Vagina (tissue), 2 donors: ENCODE results near the gene BRPF1. TPM values are rescaled to one million over a fixed set of nuclear protein-coding genes. Genes with fewer than 3 reads are reported as not detected.

Source experiments
- DNase-seq, 2 donors: peaks; one replicate each; pipeline ENCODE4 v3.0.0-alpha.2; 2017; ENCODE audit errors: extremely low spot score in 2 of 2
- H3K27ac ChIP-seq: fragments of 200-600 bp; sonication (generic); one replicate; pipeline ENCODE4 v1.5.1; 2019
- H3K27me3 ChIP-seq: fragments of 200-600 bp; sonication (generic); one replicate; pipeline ENCODE4 v1.5.1; 2019
- H3K36me3 ChIP-seq, 2 donors: fragments of 200-600 bp; sonication (generic); one replicate each; pipeline ENCODE4 v1.5.1; 2017 to 2019
- H3K4me1 ChIP-seq: fragments of 200-600 bp; sonication (generic); one replicate; pipeline ENCODE4 v1.5.1; 2019
- H3K4me3 ChIP-seq, 2 donors: fragments of 200-600 bp; sonication (generic); 1 replicate in 1 of 2; 2 replicates in 1 of 2; pipeline ENCODE4 v1.5.1; 2016 to 2019
- H3K9me3 ChIP-seq: fragments of 200-600 bp; sonication (generic); one replicate; pipeline ENCODE4 v1.5.1; 2019
- CTCF ChIP-seq, 3 experiments: fragments of 450-650 bp in 2 of 3; fragments of 200-600 bp in 1 of 3; sonication (generic) in 1 of 3; IDR thresholded peaks; one replicate each; pipeline ENCODE4 v1.5.1; 2017 to 2019; ENCODE audit warnings: antibody characterized with exemption in 3 of 3, mild to moderate bottlenecking in 2 of 3, moderate library complexity in 2 of 3
- POLR2A ChIP-seq, 2 donors: fragments of 450-650 bp; IDR thresholded peaks; one replicate each; pipeline ENCODE4 v1.6.1; 2017; ENCODE audit warnings: antibody characterized with exemption in 2 of 2, mild to moderate bottlenecking in 2 of 2, moderate library complexity in 2 of 2
- POLR2AphosphoS5 ChIP-seq, 2 donors: sonication (generic); formaldehyde crosslinking; IDR thresholded peaks; one replicate each; pipeline ENCODE4 v1.9.0; 2017; ENCODE audit warnings: antibody characterized with exemption in 2 of 2, mild to moderate bottlenecking in 2 of 2, low read depth in 1 of 2; ENCODE audit not compliant: insufficient read depth in 1 of 2
- intact Hi-C: fragments of 100-400 bp; cut with DNase I; formaldehyde crosslinking; loops from one replicate; pipeline ENCODE4 v1.15.1; 2023
- total RNA-seq: library from RNA; depleted of rRNA; stranded (reverse); fragments of >200 nt; gene quantifications from one replicate; pipeline ENCODE4 v1.2.3, GENCODE V29; 2016

BRPF1 gene
- total RNA-seq, 1 donor from 2014 or later = 16.9 TPM

GRCh38 chr3:9760779-9761505, 29.4 kb downstream of the BRPF1 start:
- Histone ChIP-seq H3K9me3 (no peaks in the 10 kb centered on the region), H3K27me3 (no peaks in the 10 kb centered on the region), H3K36me3 (peaks cover 0 to 32% of the 10 kb centered on the region in 2 donors), H3K27ac (no peak overlapping the region), H3K4me1 (no peaks in the 10 kb centered on the region), H3K4me3 (no peak overlapping the region)
- DNase-seq = no peak
- TF ChIP-seq POLR2AphosphoS5 (IDR thresholded peaks at IDR 0.05; ENCODE audit: insufficient read depth in 1 of 2, low read depth in 1 of 2) (no peak), CTCF (IDR thresholded peaks at IDR 0.05) (no peak), POLR2A (IDR thresholded peaks at IDR 0.05) (no peak)
- intact Hi-C loops = no loop called here

- TF ChIP-seq POLR2AphosphoS5 (IDR thresholded peaks at IDR 0.05; ENCODE audit: insufficient read depth in 1 of 2, low read depth in 1 of 2) (no peak), CTCF (IDR thresholded peaks at IDR 0.05) (no peak), POLR2A (IDR thresholded peaks at IDR 0.05) (no peak)
- H3K4me3 ChIP-seq = no peak overlapping the region
- no peak overlapping the region for H3K27ac ChIP-seq
- H3K36me3 ChIP-seq = peaks cover 0 to 23% of the 10 kb centered on the region in 2 donors
- intact Hi-C loops = no loop called here
- no peaks in the 10 kb centered on the region for H3K9me3 ChIP-seq
- no peaks in the 10 kb centered on the region for H3K4me1 ChIP-seq
- DNase-seq = no peak
- H3K27me3 ChIP-seq = no peaks in the 10 kb centered on the region
These were observed 30.4 kb downstream of the BRPF1 start for GRCh38 chr3:9761919-9762318.

- Histone ChIP-seq H3K9me3 (no peaks in the 10 kb centered on the region), H3K27me3 (no peaks in the 10 kb centered on the region), H3K4me1 (peaks cover 5% of the 10 kb centered on the region), H3K4me3 (no peak overlapping the region), H3K27ac (no peak overlapping the region), H3K36me3 (peaks cover 0 to 13% of the 10 kb centered on the region in 2 donors)
- intact Hi-C loops = no loop called here
- no peak for TF ChIP-seq POLR2A (IDR thresholded peaks at IDR 0.05)
- TF ChIP-seq POLR2AphosphoS5 (IDR thresholded peaks at IDR 0.05; ENCODE audit: insufficient read depth in 1 of 2, low read depth in 1 of 2) = no peak
- TF ChIP-seq CTCF (IDR thresholded peaks at IDR 0.05) = no peak
- DNase-seq = no peak
These were observed 31.3 kb downstream of the BRPF1 start for GRCh38 chr3:9762871-9763270.

GRCh38 chr3:9765865-9766264, 34.3 kb downstream of the BRPF1 start:
- H3K27me3 ChIP-seq = no peaks in the 10 kb centered on the region
- H3K9me3 ChIP-seq = no peaks in the 10 kb centered on the region
- H3K27ac ChIP-seq = no peak overlapping the region
- no peak for DNase-seq
- H3K4me1 ChIP-seq = peaks cover 35% of the 10 kb centered on the region
- TF ChIP-seq POLR2AphosphoS5 (IDR thresholded peaks at IDR 0.05; ENCODE audit: insufficient read depth in 1 of 2, low read depth in 1 of 2) (no peak), CTCF (IDR thresholded peaks at IDR 0.05) (no peak)
- H3K4me3 ChIP-seq = no peak overlapping the region
- intact Hi-C loops = no loop called here
- no peaks in the 10 kb centered on the region for H3K36me3 ChIP-seq

- H3K4me1 ChIP-seq = peaks cover 38% of the 10 kb centered on the region
- intact Hi-C loops = no loop called here
- no peak for DNase-seq
These were observed 35.9 kb downstream of the BRPF1 start for GRCh38 chr3:9767418-9767817.

More at GRCh38 chr3:9767418-9767817, 35.9 kb downstream of the BRPF1 start:
- Histone ChIP-seq H3K27ac (peak overlapping the region; percentile 96), H3K4me3 (no peak overlapping the region), H3K27me3 (no peaks in the 10 kb centered on the region), H3K9me3 (no peaks in the 10 kb centered on the region), H3K36me3 (no peaks in the 10 kb centered on the region)
- no peak for TF ChIP-seq POLR2AphosphoS5 (IDR thresholded peaks at IDR 0.05; ENCODE audit: insufficient read depth in 1 of 2, low read depth in 1 of 2)
- TF ChIP-seq CTCF (IDR thresholded peaks at IDR 0.05) = no peak
- no peak for TF ChIP-seq POLR2A (IDR thresholded peaks at IDR 0.05)
